ENCODE results near the gene ITSN1.
"Not testable (repeated sequence)": the region's sequence is repeated elsewhere in the genome, so short reads cannot be mapped to it uniquely, and the experiment has no call there.

Gene ITSN1

DNA sequence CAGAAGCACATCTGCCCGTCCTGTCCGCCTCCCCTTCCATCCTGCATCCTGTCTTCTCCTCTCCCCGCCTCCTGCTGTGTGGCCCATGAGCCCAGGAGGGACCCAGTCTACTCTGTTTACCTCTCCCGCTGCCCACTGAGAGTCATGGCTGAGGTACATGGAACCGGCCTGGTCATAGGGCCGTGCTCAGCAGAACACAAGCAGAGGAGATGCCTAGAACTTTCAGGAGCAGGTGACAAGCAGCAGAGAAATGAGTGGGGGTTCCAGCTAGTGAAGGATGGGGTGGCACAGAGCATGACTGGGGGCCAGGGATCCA is 202.5 kb downstream of the ITSN1 start:
- no peak for DNase-seq

DNA sequence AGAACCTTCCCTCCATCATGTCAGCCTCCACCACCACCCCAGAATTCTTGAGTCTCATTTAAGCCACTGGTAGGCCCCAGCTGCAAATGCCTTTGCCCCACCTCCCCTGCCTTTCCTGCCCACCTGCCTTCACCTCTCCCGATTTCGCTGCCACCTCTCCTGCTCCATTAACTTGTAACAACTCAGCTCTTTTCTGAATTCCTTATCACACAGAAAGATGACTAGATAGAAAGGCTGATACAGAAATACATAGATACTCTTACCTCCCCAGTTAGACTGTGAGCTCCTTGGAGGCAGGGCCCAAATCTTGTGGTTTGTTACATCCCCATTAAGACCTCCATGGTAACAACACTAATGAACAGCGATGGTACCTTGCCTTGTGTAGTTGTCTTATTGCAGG is 203.8 kb downstream of the ITSN1 start:
- no peak for DNase-seq

DNA sequence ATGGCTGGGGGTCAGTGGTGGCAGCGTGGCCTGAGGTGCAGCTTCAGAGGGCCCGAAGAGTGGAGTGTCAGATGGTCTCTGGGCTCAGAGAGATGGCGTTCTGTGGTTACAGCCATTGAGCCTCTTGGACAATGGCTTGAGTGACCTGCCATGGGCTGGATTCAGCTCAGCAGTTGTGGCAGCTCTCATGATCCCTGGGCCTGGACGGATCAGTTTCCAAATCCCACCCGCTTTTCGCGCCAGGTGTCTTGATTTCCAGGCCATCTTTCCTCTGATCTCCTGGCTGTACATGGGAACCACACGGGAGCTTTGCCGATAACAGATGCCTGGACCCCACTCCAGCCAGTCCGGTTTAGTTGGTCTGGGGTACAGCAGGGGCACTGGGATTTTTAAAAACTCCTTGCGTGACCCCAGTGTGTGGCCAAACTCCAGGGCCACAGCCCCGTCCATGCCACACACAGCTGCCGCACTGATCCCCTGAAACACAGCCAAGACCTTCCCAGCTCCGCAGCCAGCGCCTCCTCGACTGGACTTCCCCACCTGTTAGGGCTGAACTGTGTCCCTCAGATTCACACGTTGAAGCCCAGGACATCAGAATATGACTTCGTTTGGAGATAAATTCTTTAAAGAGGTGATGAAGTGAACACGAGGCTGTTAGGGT is 205.4 kb downstream of the ITSN1 start:
- no peak for DNase-seq

DNA sequence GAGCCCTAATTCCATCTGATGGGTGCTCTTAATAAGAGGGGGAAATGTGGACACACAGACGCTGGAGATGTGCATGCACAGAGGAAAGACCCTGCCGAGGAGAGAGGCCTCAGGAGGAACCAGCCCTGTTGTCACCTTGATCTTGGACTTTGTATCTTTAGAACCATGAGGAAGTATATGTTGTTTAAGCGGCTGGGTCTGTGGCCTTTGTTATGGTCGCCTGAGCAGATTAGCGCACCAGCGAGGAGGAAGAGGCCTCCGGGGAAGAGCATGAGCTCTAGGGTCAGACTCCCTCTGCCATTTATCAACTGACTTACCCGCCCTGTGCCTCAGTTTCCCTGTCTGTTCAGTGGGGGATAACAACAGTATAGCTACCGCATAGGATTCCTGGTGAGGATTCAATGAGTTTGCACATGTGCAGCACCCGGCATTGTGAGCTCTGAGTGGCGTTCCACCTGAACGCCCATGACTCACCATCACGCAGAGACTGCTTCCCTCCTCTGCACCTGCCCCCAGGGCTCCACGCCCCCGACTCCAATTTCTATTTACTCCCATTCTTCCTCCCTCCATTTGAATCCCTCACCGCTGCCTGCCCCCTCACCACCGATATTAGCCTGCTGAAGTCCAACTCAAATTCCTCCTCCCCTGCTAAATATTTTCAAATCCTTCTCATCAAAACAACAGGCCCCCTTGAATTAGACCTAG is 206.1 kb downstream of the ITSN1 start:
- no peak for DNase-seq

DNA sequence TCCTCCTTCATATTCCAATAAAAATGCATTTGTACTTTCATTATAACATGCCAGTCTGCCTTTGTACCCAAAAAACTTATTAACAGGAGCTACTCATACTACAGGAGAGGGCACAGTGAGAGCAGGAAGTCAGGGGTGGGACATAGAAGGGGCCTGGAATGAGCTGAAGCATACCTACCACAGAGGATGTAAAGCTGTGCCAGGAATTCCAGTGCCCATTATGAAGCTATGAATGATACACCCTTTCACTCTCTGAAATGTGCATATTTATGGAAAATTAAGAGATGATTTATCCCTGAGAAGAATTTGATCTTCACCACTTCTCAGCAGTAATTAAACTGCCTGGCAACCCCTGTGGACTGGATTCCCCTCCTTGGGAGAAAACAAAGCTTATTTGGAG is 207.5 kb downstream of the ITSN1 start:
- DNase-seq: no peak

DNA sequence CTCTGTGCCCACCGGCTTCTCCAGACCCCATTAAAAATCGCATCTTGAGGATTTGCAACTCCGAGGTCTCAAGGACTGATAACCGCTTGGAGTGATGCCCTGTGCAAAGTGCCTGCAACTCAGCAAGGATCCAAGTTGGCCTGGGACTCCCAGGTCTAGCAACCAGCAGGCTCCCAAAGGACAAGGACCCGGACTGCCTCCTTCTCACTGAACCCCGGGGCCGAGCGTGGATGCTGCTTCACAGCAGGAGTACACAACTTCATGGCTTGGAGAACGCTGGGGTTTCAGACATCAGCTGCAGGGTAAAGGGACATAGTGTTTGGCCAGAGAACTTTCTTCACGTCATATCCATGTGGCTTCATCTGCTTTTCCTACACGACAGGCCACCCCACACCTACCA is 208.1 kb downstream of the ITSN1 start:
- DNase-seq: no peak

DNA sequence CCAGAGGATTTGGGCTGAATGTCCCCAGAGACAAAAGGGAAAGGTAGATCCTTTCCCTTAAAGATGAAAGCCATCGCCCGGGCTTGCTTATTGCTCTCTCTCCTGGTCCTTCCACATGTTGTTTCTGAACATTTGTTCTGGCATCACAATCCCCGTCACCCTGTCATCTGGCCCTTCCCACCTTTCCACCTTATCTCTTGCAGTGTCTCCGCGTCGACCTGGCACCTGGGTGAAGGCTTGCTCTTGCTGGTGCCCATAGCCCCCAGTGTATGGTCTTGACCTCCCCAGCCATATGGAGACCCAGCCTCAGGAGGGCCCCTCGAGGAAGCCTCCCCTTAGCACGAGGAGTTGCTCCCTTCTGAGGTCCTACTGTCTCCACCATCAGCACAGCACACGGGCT is 208.7 kb downstream of the ITSN1 start:
- DNase-seq: no peak

DNA sequence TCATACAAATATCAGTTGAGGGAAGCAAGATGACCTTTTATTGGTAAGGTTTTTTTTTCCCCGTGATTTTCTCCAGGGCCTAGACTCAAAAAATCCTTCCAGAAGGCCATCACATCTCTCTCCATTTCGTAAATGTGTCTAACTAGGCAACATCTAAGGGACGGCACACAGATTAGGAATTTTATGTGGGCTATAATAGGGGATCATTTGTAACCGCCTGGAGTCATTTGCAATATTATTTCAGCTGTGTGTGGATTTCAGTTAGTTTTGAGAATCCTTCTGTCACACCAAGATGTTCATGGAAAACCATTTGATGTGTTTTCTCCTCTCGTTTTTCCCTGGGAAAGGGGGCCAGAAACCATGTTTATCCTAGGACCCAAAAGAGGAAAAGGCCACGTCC is 210.2 kb downstream of the ITSN1 start:
- DNase-seq: no peak

DNA sequence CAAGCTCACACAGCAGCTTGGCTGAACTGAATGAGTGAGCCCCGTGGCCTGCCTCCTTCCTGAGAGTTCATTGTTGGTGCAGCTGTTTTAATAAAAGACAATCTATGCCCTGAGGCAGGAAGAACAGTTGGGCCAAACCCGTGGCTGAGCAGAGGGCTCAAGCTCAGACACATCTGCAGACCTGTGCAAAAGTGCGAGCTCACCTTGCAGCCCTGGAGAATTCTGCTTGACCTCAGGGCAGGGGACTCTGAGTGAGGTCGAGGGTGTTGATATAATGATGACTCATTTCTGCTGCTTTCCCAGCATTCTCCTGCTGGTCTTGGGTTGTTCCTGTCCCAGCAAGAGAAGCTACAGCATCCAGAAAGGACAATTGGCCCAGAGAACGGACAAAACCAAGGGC is 212.3 kb downstream of the ITSN1 start:
- no peak for DNase-seq

DNA sequence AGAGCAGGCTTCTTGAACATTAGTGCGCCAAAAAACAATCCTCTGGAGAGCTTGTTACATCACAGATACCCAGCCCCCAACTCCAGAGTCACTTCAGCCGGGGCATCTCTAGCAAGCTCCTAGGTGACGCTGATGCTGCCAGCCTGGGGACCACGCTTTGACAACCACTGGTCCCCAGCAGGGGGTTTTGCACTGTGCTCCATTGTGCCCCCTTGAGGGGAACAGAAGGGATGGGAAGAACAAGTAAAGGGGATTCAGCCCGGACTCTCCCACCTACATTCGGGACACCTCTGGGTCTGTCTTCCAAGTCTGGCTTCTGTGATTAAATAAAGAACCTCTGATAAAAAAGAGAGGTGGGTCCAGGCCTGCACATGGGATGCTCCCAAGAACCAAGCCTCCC is 212.9 kb downstream of the ITSN1 start:
- DNase-seq: no peak

DNA sequence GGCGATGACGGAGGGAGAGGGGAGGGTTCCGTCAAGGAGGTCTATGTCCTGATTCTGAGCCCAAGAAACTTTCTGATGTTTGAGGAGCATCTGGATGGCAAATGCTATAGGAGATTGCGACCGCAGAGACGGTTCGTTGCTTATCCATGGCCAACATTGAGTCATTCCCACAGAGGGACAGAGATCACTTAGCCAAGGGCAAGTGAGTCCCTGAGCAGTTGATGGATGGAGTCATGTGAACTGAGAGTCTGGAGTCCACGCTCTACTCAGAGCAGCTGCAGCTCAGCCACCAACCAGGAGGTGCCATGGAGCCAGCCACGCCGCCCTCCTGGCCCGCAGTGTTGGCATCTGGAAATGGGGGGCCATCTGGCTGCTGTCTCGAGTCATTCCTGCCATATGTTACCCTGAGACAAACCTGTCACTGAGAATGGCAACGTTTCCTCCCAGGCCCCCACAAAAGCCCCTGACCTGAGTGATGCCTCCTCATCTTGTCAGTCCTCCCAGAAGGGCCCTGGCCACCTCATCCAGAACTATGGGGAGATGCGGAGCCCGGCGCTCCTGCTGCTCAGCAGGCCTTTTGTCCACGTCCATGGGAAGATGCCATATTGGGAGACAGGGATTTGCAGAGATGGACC is 214.7 kb downstream of the ITSN1 start:
- DNase-seq: no peak

DNA sequence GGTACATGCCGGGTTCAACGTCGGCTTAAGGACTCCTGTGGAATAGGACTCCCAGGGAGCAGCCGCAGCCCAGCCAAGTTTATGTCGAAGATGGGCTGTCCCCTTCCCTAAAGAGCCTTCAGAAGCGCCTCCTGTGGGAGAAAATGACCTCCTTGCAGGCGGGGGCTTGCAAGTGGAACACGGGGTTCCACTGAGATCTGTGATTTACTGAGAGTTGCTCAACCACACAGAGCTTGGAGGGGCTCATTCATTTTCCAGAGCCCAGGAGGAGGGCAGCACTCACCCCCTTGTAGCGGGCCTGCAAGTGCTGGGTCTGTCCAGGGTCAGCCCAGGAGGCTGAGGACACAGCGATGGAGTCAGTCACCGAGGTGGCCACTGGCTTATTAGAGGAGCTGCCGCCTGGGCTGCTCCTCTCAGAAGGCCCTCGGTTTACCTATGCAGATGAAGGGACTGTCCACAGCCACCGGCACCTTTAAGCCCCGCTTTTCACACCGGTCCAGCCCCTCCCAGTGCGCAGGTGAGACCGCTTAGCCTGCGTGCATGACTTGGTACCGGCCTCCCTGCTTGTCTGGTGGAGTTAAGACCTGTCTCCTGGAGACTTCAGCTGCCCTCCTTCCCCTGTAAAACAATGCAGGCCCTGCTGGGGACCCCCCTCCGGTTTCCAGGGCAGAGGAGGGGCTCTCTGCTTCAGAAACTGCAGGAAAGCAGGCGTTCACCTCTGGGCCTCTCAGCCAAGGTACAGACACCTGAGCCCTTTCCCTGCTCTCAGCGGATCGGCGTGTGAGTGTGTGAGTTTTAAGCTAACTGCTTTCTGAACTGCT is 215.8 kb downstream of the ITSN1 start:
- no peak for DNase-seq

DNA sequence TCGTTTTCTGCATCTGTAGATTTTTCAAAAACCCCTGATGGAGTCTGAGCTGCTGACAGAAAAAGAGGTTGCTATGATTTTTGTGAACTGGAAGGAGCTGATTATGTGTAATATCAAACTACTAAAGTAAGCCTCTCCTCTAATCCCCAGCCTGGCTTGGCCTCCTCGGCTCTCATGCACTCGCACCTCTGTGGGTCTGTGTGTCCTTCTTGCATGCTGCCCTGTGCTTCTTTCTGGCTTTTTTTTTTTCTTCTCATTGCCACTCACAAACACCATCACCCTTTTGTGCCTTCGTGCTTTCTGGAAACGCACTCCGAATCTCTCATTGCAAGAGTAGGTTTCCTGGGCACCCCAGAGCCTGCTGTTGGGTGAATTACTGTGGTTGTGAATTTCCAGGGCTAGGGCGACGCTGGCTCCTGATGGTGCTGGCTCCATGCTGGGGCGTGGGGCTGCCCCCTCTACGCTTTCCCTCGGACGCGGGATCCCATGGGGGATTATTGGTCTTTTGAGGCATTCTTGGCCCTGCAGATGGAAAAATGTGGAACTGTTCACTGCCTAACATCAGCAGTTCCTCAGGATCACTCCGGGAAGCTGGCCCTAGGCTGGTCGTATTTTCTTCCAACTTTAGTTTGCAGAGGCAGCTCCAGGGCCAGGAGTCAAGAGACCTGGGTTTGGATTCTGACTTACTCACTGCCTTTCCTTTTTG is 216.5 kb downstream of the ITSN1 start:
- no peak for DNase-seq

DNA sequence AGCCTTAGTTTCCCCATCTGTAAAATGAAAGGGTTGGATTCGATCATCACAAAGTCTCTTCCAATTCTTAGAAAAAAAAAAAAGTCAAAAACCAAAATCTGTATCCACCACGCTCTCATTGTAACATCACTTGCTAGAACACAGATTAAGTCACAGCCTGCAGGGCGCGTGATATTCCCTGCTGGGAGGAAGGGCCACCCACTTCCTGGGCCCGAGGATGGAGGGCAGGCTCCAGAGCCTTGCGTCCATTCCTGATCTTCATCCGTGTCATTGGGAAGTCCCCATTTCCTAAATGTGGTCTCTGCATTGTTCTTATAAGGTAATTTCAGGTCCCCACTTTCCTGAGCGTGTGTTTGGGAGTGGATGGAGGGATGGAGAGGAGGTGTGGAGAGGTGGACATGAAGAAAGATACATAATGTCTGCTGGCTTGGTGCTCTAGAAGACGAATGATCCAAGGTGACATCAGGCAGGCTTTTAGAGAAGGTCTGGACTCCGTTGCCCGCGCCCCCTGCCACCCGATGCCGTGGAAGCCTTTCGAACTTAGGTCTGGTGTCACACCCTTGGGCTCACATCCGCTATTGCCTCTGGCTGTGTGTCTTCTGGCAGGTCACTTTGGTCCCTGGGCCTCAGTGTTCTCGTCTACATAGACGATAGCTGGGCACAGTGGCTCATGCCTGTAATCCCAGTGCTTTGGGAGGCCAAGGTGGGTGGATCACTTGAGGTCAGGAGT is 217.2 kb downstream of the ITSN1 start:
- no peak for DNase-seq

DNA sequence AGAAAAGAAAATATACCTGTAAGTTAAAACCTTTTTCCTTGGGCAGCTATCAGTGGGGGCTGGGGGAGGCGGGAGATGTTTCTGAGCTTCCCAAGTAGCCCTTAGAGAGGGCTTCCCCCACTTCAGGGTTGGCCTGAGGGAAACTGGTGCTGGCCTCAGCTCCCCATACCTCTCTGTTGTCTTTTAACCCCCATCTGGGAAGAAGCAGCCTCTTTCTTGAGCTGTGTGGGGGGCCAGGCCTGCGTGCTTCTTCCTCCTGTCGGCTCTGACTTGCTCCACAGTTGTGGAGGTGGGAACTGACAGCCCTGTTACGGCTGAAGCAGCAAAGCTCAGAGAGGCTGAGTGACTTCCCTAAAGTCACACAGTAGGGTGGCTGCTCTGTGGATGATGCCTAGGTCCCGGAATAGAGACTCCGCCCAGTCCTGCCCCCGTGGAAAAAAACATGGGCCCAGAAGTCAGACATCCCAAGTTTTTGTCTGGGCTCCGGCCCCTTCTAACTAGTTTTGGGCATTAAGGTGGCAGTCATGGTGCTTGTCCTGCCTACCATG is 218.1 kb downstream of the ITSN1 start:
- no peak for DNase-seq

DNA sequence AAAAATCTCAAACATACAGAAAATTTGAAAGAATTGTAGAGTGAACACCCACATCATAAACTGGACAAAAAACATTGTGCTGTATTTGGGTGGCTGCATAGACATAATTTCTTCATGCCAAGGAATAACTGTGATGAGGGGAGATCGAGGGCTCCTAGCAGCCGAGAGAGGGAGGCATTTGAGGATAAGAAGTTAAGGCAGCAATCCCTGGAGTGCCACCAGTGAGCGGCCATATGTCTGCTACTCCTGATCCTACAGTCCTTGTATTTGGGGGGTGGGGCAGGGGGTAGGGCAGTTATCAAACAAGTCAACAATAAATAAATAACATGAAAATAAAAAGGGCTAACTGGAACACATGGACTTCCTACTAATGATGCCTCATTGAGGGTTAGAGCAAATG is 218.8 kb downstream of the ITSN1 start:
- DNase-seq: no peak

DNA sequence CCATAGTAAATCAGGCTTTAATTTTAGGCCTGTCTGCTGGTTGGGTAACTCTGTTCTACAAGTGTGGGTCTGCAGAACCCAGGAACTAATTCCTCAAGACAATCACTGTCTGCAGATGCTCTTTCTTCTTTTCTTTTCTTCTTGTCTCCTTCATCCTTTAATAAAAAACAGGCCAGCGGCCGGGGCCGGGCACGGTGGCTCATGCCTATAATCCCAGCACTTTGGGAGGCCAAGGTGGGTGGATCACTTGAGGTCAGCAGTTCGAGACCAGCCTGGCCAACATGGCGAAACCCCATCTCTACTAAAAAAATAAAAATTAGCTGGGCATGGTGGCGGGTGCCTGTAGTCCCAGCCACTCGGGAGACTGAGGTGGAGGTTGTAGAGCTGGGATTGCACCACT is 220.9 kb downstream of the ITSN1 start:
- DNase-seq: not testable (repeated sequence)

DNA sequence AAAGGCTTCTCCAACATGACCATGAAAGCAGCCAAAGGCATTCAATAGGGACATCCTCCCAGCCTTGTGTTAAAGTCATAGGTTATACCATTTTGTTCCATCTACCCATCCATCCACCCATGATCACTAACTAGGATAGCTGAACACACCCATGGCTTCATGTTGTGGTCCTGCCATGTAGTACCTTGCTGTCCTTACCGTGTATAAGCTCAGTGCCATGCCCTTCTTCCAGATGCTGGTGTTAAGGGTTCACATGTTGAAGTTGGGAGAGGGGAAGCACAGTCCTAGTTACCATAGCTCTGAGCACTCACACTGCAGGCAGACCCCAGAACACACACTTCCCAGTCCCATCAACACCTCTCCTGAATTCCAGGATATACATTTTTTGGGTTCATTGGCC is 221.8 kb downstream of the ITSN1 start:
- no peak for DNase-seq

DNA sequence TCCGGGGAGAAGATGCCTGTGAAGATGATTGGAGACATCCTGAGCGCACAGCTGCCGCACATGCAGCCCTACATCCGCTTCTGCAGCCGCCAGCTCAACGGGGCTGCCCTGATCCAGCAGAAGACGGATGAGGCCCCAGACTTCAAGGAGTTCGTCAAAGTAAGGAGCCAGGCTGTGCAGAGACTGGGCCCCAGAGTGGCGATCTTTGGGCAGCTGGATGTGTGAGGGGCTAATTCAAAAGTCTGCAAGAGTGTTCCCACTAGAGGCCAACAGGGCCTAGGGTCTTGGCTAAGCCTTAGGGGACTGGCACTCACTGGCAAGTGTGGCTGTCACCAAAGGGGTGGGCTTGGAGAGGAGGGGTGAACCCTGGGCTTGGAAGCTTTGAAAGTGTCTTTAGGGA is 222.9 kb downstream of the ITSN1 start:
- DNase-seq: no peak

DNA sequence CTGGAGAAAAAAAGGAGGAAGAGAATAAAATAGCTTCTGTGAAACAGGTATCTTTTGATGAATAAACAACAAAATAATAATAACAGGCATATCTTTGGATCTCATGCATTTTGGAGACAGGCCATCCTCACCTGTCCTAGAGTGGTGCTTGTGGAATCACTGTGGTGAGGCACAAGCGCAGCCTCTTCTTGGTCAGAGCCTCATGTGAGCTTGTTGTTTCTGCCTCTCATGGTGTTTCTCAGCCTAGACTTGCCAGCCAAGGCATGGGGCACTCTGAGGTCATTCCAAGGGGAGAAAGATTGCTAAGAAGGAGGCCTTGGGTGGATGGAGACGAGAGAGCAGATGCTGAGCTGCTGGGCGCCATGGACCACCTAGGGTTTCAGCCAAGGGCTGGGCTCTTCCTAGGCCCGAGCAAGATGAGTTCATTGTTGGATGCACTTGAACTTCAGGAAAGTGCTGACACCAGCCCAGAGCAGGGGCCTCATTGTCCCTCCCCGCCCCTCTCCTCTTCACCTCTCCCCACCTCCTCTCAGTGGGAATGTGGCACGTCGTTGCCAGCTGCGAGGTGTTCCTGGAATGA is 223.8 kb downstream of the ITSN1 start:
- DNase-seq: no peak

DNA sequence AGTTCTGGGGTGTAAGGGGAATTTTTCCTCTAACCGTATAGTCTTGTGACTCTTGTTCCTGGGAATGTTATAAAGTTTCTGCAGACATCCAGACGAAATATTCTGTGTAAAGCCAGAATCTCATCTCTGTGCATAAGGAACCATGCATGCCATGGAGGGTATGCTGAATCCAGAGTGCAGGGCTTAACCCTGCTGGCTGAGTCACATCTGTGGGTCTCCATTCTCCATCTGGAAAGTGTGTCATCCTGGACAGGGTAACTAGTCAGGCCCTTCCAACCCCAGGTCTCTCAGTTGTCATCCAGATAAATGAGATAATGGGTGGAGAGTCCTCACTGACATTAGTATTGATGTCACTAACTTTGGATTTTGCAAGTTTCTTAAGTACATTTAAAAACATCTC is 224.5 kb downstream of the ITSN1 start:
- no peak for DNase-seq

DNA sequence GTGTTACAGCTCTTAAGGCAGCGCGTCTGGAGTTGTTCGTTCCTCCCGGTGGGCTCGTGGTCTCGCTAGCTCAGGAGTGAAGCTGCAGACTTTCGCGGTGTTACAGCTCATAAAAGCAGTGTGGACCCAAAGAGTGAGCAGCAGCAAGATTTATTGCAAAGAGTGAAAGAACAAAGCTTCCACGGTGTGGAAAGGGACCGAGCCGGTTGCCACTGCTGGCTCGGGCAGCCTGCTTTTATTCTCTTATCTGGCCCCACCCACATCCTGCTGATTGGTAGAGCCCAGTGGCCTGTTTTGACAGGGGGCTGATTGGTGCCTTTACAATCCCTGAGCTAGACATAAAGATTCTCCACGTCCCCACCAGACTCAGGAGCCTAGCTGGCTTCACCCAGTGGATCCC is 225.6 kb downstream of the ITSN1 start:
- DNase-seq: not testable (repeated sequence)

All from bone marrow (tissue), 2 donors.